B cell (primary cell): ENCODE data around the gene NFATC2. TPM values are rescaled to one million over a fixed set of nuclear protein-coding genes. Genes with fewer than 3 reads are reported as not detected.

Experiments
- ATAC-seq: fragments of 200-7000 bp; cut with Tn5 transposase; one replicate; pipeline ENCODE4 v1.10.0; 2021; ENCODE audit warnings: low read depth, mild to moderate bottlenecking, moderate number of reproducible peaks, moderate library complexity
- CTCF ChIA-PET: fragments of 350-600 bp; sonication (Branson Sonifier 250); formaldehyde crosslinking; loops from one replicate; lab custom pipeline; 2021; ENCODE audit warnings: antibody characterized with exemption, inconsistent platforms; lab: Charles Lee
- POLR2A ChIA-PET: fragments of 350-600 bp; sonication (Branson Sonifier 250); formaldehyde crosslinking; loops from one replicate; lab custom pipeline; 2021; ENCODE audit warnings: antibody characterized with exemption; lab: Charles Lee
- DNase-seq: peaks from one replicate; pipeline ENCODE4 v3.0.0; 2013
- H2AFZ ChIP-seq: 2 replicates; pipeline ENCODE4 v1.6.1; 2012; ENCODE audit warnings: mild to moderate bottlenecking, low read depth, low read length; ENCODE audit not compliant: insufficient read depth, poor library complexity, severe bottlenecking
- H3K27ac ChIP-seq, 2 donors: 1 replicate in 1 of 2; 2 replicates in 1 of 2; pipeline ENCODE4 v1.5.1; 2012 to 2013; ENCODE audit warnings: low read length in 2 of 2, mild to moderate bottlenecking in 2 of 2, moderate library complexity in 1 of 2
- H3K27me3 ChIP-seq, 4 experiments: fragments of 200-600 bp in 1 of 4; sonication (generic) in 1 of 4; replicated peaks in 1 of 4; 1 replicate in 2 of 4; 2 replicates in 2 of 4; pipeline versions ENCODE4 v1.6.1 to v1.7.0; 2013 to 2016; ENCODE audit warnings: low read length in 3 of 4, mild to moderate bottlenecking in 2 of 4, mixed read lengths in 1 of 4, moderate library complexity in 1 of 4; ENCODE audit not compliant: insufficient read depth in 4 of 4, control insufficient read depth in 3 of 4; ENCODE audit errors: control extremely low read depth in 1 of 4
- H3K36me3 ChIP-seq, 2 experiments: replicated peaks in 1 of 2; 1 replicate in 1 of 2; 2 replicates in 1 of 2; pipeline versions ENCODE4 v1.6.1 to v1.7.1; 2013; ENCODE audit warnings: low read length in 1 of 2; ENCODE audit not compliant: insufficient read depth in 2 of 2, control insufficient read depth in 1 of 2; ENCODE audit errors: control extremely low read depth in 1 of 2, extremely low read depth in 1 of 2
- H3K4me1 ChIP-seq, 2 donors: fragments of 200-600 bp in 1 of 2; sonication (generic) in 1 of 2; 1 replicate in 1 of 2; 2 replicates in 1 of 2; pipeline versions ENCODE4 v1.5.1 to v1.6.1; 2013 to 2017; ENCODE audit warnings: low read length in 2 of 2; ENCODE audit not compliant: control insufficient read depth in 2 of 2, insufficient read depth in 2 of 2
- H3K4me2 ChIP-seq: replicated peaks from 2 replicates; pipeline ENCODE3; 2012; ENCODE audit warnings: mild to moderate bottlenecking, low read depth, low read length; ENCODE audit not compliant: poor library complexity, severe bottlenecking
- H3K4me3 ChIP-seq, 5 experiments: fragments of 200-600 bp in 1 of 5; sonication (generic) in 1 of 5; 1 replicate in 3 of 5; 2 replicates in 2 of 5; pipeline versions ENCODE4 v1.5.1 to v1.7.0; 2011 to 2016; ENCODE audit warnings: low read length in 4 of 5, mild to moderate bottlenecking in 4 of 5, low read depth in 2 of 5, control low read depth in 1 of 5, moderate library complexity in 1 of 5; ENCODE audit not compliant: insufficient read depth in 1 of 5; ENCODE audit errors: control extremely low read depth in 1 of 5, extremely low read depth in 1 of 5
- H3K79me2 ChIP-seq: fragments of 200-600 bp; sonication (generic); one replicate; pipeline ENCODE4 v1.6.0; 2016; ENCODE audit warnings: low read length; ENCODE audit not compliant: control insufficient read depth, insufficient read depth
- H3K9ac ChIP-seq: fragments of 200-600 bp; sonication (generic); 2 replicates; pipeline ENCODE4 v1.6.1; 2017; ENCODE audit warnings: mild to moderate bottlenecking, low read length, moderate library complexity
- H3K9me3 ChIP-seq, 3 donors: one replicate each; pipeline versions ENCODE4 v1.6.1 to v1.7.1; 2013; ENCODE audit warnings: low read length in 2 of 3; ENCODE audit not compliant: control insufficient read depth in 2 of 3, insufficient read depth in 1 of 3; ENCODE audit errors: control extremely low read depth in 1 of 3
- H4K20me1 ChIP-seq: 2 replicates; pipeline ENCODE4 v1.6.0; 2012; ENCODE audit warnings: mild to moderate bottlenecking, low read length; ENCODE audit not compliant: insufficient read depth, control insufficient read depth, poor library complexity, severe bottlenecking
- H3K27ac Mint-ChIP-seq: one replicate; pipeline ENCODE4 v1.8.0; 2021; ENCODE audit warnings: mixed read lengths
- H3K27me3 Mint-ChIP-seq: one replicate; pipeline ENCODE4 v1.8.0; 2021; ENCODE audit warnings: mixed read lengths
- H3K4me1 Mint-ChIP-seq: one replicate; pipeline ENCODE4 v1.8.0; 2021; ENCODE audit warnings: mixed read lengths
- H3K4me3 Mint-ChIP-seq: one replicate; pipeline ENCODE4 v1.8.0; 2021; ENCODE audit warnings: mixed read lengths
- H3K9me3 Mint-ChIP-seq: one replicate; pipeline ENCODE4 v1.8.0; 2022; ENCODE audit warnings: mixed read lengths; ENCODE audit not compliant: insufficient read depth
- CTCF ChIP-seq: fragments of 200-600 bp; IDR thresholded peaks from one replicate; pipeline ENCODE4 v1.8.0; 2022; ENCODE audit warnings: antibody characterized with exemption, mild to moderate bottlenecking
- EZH2 ChIP-seq: IDR thresholded peaks from 2 replicates; pipeline ENCODE4 v1.6.1; 2012; ENCODE audit warnings: borderline replicate concordance, low read depth, mild to moderate bottlenecking, moderate library complexity, low read length; ENCODE audit not compliant: insufficient read depth, poor library complexity, severe bottlenecking
- WGBS: methylation state at CpG from one replicate; pipeline ENCODE4 v1.1.5; 2013; ENCODE audit warnings: missing lambda C conversion rate; ENCODE audit not compliant: insufficient coverage; 5-methylcytosine and 5-hydroxymethylcytosine counted together
- intact Hi-C: fragments of 100-400 bp; cut with micrococcal nuclease; formaldehyde crosslinking; loops from one replicate; pipeline ENCODE4 v1.10.0; 2022
- polyA plus RNA-seq: library from polyadenylated mRNA; depleted of rRNA; stranded (reverse); fragments of >200 nt; gene quantifications from 2 replicates; pipeline ENCODE4 v1.2.3, GENCODE V29; 2012
- total RNA-seq, 2 donors: library from RNA; stranded (reverse); fragments of 120-200 nt in 1 of 2; gene quantifications; 1 replicate in 1 of 2; 2 replicates in 1 of 2; pipeline versions ENCODE4 v1.2.3 to v1.2.4, GENCODE V29; 2013 to 2022

NFATC2 gene
- total and polyA plus RNA-seq, 2 donors (not counting 1 experiment from before 2014, with no cell fraction given): 10.1 to 38.0 TPM

GRCh38 chr20:51473771-51474170 lies 68.7 kb downstream of the NFATC2 start:
- Histone ChIP-seq H3K4me1 (no peaks in the 10 kb centered on the region), H3K79me2 (peaks cover 18% of the 10 kb centered on the region), H3K9me3 (peaks cover 0 to 2% (median 1%) of the 10 kb centered on the region in 3 donors), H3K4me3 (no peak overlapping the region), H4K20me1 (peaks cover 14% of the 10 kb centered on the region), H2AFZ (no peak overlapping the region), H3K36me3 (peaks cover 0 to 67% of the 10 kb centered on the region in 2 experiments), H3K9ac (no peak overlapping the region), H3K27ac (no peak overlapping the region), H3K4me2 (no peak overlapping the region), H3K27me3 (no peaks in the 10 kb centered on the region)
- ChIA-PET CTCF (no interaction called here), POLR2A (no interaction called here)
- ATAC-seq (no peak), DNase-seq (no peak)
- 97% methylated on average over 19 of the region's 19 CpGs for WGBS
- intact Hi-C loops: no loop called here
- Mint-ChIP-seq H3K27me3 (no peaks in the 10 kb centered on the region), H3K27ac (no peak overlapping the region), H3K9me3 (no peaks in the 10 kb centered on the region), H3K4me1 (peaks cover 6% of the 10 kb centered on the region), H3K4me3 (no peak overlapping the region)
- TF ChIP-seq CTCF: no peak

GRCh38 chr20:51473256-51473655 lies 69.3 kb downstream of the NFATC2 start:
- Histone ChIP-seq H3K4me1 (no peaks in the 10 kb centered on the region), H3K4me2 (no peak overlapping the region), H3K9me3 (peaks cover 0 to 2% (median 1%) of the 10 kb centered on the region in 3 donors), H3K27me3 (no peaks in the 10 kb centered on the region), H3K36me3 (peaks cover 0 to 69% of the 10 kb centered on the region in 2 experiments), H3K9ac (no peak overlapping the region), H3K27ac (no peak overlapping the region), H2AFZ (no peak overlapping the region), H3K79me2 (peaks cover 18% of the 10 kb centered on the region), H4K20me1 (peaks cover 9% of the 10 kb centered on the region), H3K4me3 (no peak overlapping the region)
- ATAC-seq (no peak), DNase-seq (no peak)
- ChIA-PET CTCF (interaction anchor here (0.5 kb wide), 1 partner anchor 55 kb away, joined by 3 read pairs; no protein-coding TSS in a partner anchor), POLR2A (no interaction called here)
- WGBS: no CpG with 5 or more reads among the region's 4 CpGs
- TF ChIP-seq CTCF (no peak), EZH2 (no peak)
- Mint-ChIP-seq H3K27me3 (no peaks in the 10 kb centered on the region), H3K27ac (no peak overlapping the region), H3K4me1 (peaks cover 2% of the 10 kb centered on the region), H3K9me3 (no peaks in the 10 kb centered on the region), H3K4me3 (no peak overlapping the region)
- intact Hi-C loops: no loop called here
